PFSK-1 (cell line): ENCODE results near the gene NXPE1.

Source experiments
- FOXP2 ChIP-seq: optimal IDR thresholded peaks from 2 replicates; pipeline ENCODE3; 2011; ENCODE audit warnings: borderline replicate concordance, control low read depth, inconsistent platforms; ENCODE audit not compliant: insufficient read depth; ENCODE audit errors: extremely low read length, extremely low read depth
- POLR2AphosphoS5 ChIP-seq: IDR thresholded peaks from 2 replicates; pipeline ENCODE4 v1.6.1; 2012; ENCODE audit warnings: low read depth, mild to moderate bottlenecking, control low read depth, low read length, moderate library complexity
- REST ChIP-seq, 2 experiments: IDR thresholded peaks; 2 replicates each; pipeline versions ENCODE4 v1.6.1 to v1.8.0; 2011 to 2012; ENCODE audit warnings: low read depth in 2 of 2, low read length in 2 of 2, control low read depth in 1 of 2, inconsistent platforms in 1 of 2, mild to moderate bottlenecking in 1 of 2, moderate library complexity in 1 of 2; ENCODE audit not compliant: insufficient read depth in 1 of 2
- SIN3A ChIP-seq: IDR thresholded peaks from 2 replicates; pipeline ENCODE4 v1.6.1; 2012; ENCODE audit warnings: mild to moderate bottlenecking, low read length, moderate library complexity, borderline replicate concordance; ENCODE audit not compliant: insufficient read depth
- TAF1 ChIP-seq: IDR thresholded peaks from 2 replicates; pipeline ENCODE4 v1.6.1; 2012; ENCODE audit warnings: low read length, control low read depth, borderline replicate concordance; ENCODE audit not compliant: insufficient read depth

NXPE1 gene

DNA sequence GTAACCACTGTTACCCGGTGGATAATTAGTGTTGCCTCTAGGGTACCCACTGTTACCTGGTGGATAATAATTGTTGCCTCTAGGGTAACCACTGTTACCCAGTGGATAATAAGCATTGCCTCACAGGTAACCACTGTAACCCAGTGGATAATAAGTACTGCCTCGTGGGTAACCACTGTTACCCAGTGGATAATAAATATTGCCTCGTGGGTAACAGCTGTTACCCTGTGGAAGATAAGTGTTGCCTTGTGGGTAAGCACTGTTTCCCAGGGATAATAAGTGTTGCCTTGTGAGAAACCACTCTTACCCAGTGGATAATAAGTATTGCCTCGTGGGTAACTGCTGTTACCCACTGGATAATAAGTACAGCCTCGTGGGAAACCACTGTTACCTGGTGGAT, 45.2 kb upstream of the NXPE1 start:
- TF ChIP-seq SIN3A (no peak), TAF1 (no peak), REST (IDR thresholded peaks at IDR 0.05; ENCODE audit: insufficient read depth in 1 of 2, low read depth in 2 of 2, low read length in 2 of 2) (no peak), POLR2AphosphoS5 (no peak), FOXP2 (no peak)

DNA sequence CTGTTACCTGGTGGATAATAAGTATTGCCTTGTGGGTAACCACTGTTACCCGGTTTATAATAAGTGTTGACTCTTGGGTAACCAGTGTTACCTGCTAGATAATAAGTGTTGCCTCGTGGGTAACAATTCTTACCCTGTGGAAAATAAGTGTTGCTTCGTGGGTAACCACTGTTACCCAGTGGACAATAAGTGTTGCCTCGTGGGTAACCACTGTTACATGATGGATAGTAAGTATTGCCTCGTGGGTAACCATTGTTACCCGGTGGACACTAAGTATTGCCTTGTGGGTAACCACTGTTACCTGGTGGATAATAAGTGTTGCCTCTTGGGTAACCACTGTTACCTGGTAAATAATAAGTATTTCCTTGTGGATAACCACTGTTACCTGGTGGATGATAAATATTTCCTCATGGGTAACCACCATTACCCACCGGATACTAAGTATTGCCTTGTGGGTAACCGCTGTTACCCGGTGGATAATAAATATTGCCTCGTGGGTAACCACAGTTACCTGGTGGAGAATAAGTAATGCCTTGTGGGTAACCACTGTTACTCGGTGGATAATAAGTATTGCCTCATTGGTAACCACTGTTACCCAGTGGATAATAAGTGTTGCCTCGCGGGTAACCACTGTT, 44.6 kb upstream of the NXPE1 start:
- TF ChIP-seq POLR2AphosphoS5 (no peak), FOXP2 (no peak), REST (IDR thresholded peaks at IDR 0.05; ENCODE audit: insufficient read depth in 1 of 2, low read depth in 2 of 2, low read length in 2 of 2) (no peak), SIN3A (no peak), TAF1 (no peak)

- no peak for TF ChIP-seq POLR2AphosphoS5
- no peak for TF ChIP-seq FOXP2
- no peak for TF ChIP-seq SIN3A
- no peak for TF ChIP-seq TAF1
- TF ChIP-seq REST (IDR thresholded peaks at IDR 0.05; ENCODE audit: insufficient read depth in 1 of 2, low read depth in 2 of 2, low read length in 2 of 2): no peak
Measured at GRCh38 chr11:114598461-114598860, 38.8 kb upstream of the NXPE1 start.

DNA sequence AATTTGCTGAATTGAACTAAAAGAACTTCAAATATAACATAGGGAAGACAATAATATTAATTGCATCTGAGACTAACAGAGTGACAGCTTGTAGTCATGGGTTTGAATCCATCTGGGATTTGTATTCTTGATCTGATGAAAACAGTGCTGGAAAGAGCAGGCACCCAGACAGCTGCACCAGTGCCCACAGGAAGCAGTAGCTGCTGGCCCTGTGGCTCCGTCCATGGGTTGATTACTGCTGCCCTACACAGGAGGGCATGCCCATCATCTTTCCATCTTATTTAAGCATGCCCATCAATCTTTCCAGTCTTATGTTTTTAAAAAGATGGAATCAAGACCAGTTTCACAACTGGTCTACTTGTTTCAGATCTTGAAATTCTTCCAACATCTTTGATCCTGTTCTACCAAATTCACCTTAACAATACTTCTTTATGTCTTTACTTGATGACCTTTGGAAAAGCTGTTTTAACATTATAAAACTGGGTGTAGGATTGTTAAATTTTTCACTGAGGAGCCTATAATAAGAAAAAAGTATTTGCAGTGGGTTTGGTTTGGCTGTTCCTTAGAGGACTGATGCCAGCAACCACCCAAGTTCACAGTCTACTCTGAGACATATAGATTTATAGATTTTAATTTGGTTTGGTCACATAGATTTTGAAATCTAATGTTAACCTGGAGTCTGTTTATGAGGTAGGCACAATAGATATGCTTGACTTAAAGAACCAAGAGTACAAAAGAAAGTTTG, 36.7 kb upstream of the NXPE1 start:
- TF ChIP-seq POLR2AphosphoS5 (no peak), TAF1 (no peak), SIN3A (no peak), FOXP2 (no peak)

DNA sequence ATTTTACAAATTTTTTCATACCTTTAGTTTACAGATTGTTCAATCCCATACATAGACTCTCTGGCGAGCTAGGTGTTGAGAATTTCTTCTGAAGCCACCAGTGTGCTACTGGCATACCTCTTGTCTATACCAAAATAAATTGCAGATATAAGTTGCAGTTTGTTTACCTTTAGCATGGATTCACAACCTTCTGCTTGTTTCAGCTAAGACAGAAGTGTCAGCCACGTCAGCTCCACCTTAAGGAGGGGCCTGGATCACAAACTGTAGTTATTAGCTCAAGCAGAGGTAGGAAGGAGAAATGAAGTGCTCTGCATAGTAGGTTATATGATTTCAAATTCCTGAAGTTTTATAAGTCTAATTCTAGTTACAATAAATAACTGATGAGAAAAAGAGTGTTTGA, 35.9 kb upstream of the NXPE1 start, which contains the start of gene NXPE4:
TSS of gene NXPE4 (minus strand) at position 216 of the 400 bp plus-strand sequence. CDS start 1,027 bp downstream, outside the sequence.
- no peak for TF ChIP-seq REST (IDR thresholded peaks at IDR 0.05; ENCODE audit: insufficient read depth in 1 of 2, low read depth in 2 of 2, low read length in 2 of 2)
- TF ChIP-seq POLR2AphosphoS5: no peak
- no peak for TF ChIP-seq FOXP2
- TF ChIP-seq TAF1: no peak
- no peak for TF ChIP-seq SIN3A
